HG03565 (cell line): ENCODE measurements around the gene SDC1.
"Not testable (repeated sequence)": the region's sequence is repeated elsewhere in the genome, so short reads cannot be mapped to it uniquely, and the experiment has no call there.

Experiments used
- ATAC-seq: cut with Tn5 transposase; IDR thresholded peaks from one replicate; pipeline ENCODE4 v1.9.1; 2021; ENCODE audit warnings: mild to moderate bottlenecking, moderate library complexity; ENCODE audit not compliant: unreplicated experiment

The SDC1 gene

GRCh38 chr2:20199633-20200270 lies 25.2 kb downstream of the SDC1 start:
- ATAC-seq = no peak

- no peak for ATAC-seq
Observed at GRCh38 chr2:20198796-20199632, 25.9 kb downstream of the SDC1 start.

- ATAC-seq = no peak
Observed at GRCh38 chr2:20198001-20198400, 26.9 kb downstream of the SDC1 start.

DNA sequence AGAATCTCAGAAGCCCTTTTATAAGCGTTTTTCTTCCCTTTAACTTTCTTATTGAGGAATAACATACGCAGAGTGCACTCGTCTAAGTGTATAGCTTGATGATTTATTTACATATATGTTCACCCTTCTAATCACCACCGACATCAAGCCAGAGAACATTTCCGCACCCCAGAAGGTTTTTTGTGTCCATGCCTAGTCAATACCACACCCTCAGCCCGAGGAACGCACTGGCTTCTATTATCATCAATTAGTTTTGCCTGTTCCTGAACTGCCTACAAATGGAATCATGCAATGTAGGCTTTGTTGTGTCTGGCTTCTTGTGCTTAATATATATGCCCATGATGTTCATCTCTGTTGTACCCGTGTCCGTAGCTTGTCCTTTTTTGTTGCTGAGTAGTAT lies 27.7 kb downstream of the SDC1 start:
- no peak for ATAC-seq

GRCh38 chr2:20196657-20197161 lies 28.2 kb downstream of the SDC1 start:
- no peak for ATAC-seq

- no peak for ATAC-seq
Observed at GRCh38 chr2:20196053-20196656, 28.8 kb downstream of the SDC1 start.

DNA sequence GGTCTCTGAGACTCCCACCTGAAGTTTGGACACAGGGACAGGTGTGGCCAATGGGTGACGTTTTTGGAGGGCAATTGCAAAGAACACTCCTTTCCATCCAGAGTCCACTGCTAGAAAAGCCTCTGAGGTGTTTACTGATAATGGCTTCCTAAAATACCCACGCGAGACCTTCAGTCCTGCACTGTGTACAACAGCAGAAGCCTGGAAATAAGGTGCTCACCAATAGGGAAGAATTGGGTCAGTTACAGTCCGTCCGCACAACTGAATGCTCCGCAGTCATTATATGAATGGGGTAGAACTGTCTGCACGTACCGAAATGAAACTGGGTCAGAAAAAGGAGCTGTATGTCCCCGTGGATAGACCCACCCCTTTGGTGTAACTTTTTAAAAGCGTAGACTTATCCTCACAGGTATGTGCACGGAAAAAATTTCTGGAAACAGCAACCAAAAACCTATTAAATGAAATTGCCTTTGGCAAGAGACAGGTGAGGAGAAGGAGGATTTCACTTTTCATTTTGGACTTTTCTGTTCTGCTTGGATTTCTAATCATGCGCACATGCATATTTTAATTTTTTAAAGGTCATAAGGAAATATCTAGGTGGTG lies 29.4 kb downstream of the SDC1 start:
- ATAC-seq = no peak

GRCh38 chr2:20195016-20195411 lies 29.9 kb downstream of the SDC1 start:
- ATAC-seq = not testable (repeated sequence)

DNA sequence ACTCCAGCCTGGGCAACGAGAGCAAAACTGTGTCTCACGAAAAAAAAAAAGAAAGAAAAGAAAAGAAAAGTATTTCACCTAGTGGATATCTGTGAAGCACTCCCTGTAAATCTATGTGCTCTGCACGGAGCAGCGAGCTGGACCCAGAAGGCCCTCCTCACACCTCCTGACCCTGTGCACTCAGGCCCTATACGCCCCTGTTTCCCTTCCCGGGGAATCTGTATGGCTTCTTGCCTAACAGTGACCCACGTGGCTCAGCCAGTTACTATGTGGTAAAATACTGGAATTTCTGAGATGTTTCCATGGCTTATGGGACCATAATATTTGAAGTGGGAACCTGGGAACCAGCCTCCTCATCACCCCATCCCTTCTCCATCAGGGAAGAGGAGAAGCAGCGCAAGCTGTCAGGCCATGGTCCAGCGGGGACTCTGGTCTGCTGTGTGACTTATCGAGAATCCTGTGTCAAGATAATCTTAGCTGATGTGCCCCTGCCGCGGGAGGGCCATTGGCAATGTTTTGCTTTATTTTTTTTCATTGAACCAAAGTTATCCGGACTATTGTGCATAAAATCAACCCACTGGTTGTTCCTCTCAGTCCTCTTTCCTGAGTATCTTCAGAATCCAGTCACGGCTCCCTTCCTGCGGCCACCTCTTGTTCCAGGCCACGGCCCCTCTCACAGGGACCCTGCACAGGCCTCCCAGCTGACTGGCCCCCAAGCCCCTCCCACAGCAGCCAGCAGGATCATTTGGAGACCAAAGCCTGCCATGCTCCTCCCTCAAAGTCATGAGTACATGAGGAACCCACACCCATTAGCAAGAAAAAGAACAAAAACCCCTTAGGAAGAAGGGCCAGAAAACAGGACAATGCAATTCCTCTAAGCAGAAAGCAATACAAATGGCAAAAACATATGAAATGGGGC lies 30.6 kb downstream of the SDC1 start:
- no peak for ATAC-seq

- no peak for ATAC-seq
Observed at GRCh38 chr2:20193185-20193584, 31.7 kb downstream of the SDC1 start.

GRCh38 chr2:20192781-20193180 lies 32.1 kb downstream of the SDC1 start:
- no peak for ATAC-seq

GRCh38 chr2:20191714-20192569 lies 33.0 kb downstream of the SDC1 start:
- ATAC-seq = no peak

- ATAC-seq = no peak
Observed at GRCh38 chr2:20190876-20191713, 33.8 kb downstream of the SDC1 start.

DNA sequence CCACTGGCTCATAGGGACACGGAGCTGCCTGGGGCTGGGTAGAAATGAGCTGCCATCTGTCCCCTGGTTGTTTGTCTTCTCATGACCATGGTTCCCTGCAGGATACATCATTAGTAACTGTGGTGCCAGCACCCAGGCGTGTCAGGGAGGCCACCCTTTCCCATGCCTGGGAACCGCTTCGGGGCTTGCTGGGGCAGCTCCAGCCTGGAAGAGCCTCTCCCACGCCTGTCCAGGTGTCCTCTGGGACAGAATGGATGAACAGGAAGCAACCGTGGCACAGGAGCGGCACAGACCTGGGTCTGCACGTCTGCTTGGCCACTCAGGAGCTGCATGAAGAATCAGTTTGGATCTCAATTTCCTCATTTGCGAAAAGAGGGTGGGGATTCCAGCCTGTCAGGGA lies 34.8 kb downstream of the SDC1 start:
- no peak for ATAC-seq

DNA sequence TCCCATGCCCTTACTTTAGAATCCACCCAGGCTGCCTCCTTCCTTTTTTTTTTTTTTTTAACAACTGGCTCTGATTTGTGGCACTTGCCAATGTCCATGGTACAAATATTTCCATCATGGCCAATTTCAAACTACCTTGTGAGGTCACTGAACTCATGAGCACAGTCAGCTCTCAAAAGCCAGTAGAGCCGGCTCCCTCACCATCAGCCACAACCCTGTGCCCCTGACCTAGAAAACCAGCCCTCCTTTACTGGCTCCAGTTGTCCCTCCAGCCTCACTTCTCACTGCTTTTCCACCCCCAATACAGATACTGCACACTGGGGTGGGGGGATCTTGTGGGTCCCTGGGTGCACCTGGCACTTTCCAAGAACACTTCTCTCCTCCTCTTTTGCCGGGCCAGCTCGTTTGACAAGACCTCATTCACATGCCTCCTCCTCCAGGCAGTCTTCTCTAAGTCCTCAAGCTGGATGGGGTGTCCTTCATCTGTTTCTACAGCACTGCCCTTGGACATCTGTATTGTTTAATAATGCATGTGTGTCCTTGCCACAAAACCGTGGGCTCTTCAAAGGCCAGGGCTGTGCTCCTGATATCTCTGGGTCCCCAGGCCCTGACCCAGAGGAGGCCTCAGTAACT lies 35.5 kb downstream of the SDC1 start:
- ATAC-seq = no peak

- no peak for ATAC-seq
Observed at GRCh38 chr2:20188851-20189250, 36.1 kb downstream of the SDC1 start.

- no peak for ATAC-seq
Observed at GRCh38 chr2:20188201-20188600, 36.7 kb downstream of the SDC1 start.

DNA sequence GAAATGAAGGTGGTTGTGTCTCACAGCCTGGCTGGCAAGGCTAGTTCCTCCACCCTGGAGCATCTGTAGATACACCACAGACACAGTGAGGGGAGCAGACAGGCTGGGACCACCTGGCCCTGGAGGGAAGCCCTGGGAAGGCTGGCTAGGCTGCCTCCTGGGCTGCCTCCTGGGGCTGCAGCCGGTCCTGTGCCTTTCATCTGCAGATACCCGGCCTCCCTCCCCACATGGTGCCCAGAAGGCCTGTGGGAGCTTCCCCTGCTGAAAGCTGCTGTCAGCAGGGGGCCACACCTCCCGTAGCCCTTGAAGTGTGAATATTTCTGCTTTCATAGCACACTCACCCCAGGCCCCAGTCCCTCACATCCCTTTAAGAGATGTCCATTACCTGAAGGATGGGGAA lies 37.6 kb downstream of the SDC1 start:
- ATAC-seq = no peak
